GM10266 (cell line): ENCODE data around the gene PRKD3.

Source experiments
- DNase-seq: peaks from one replicate; pipeline ENCODE4 v3.0.0; 2012; ENCODE audit errors: extremely low spot score
- TF ChIP-seq, protein P1 (sequence below): IDR thresholded peaks from 2 replicates; pipeline ENCODE4 v1.5.1; 2012; ENCODE audit warnings: mild to moderate bottlenecking, low read depth; ENCODE audit not compliant: control insufficient read depth, insufficient read depth; ENCODE audit errors: missing control alignments

Gene PRKD3

DNA sequence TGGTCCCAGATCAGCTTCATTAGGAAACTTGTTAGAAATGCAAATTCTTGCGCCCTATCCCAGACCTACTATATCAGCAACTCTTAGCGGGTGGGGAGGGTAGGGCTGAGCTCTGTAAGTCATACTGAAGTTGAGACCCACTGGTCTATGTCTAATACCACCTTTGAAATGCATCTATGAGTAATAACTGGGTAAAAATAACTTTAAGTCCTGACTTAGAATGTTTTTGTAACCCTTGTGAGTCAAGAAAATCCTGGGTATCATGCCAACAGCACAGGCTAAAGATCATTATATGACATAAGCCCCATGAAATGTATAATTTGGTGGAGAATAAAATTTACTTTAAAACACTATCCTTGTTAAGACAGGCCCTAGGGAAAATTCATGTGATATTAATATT is 41.4 kb downstream of the PRKD3 start:
- no peak for DNase-seq
- TF ChIP-seq, protein P1, sequence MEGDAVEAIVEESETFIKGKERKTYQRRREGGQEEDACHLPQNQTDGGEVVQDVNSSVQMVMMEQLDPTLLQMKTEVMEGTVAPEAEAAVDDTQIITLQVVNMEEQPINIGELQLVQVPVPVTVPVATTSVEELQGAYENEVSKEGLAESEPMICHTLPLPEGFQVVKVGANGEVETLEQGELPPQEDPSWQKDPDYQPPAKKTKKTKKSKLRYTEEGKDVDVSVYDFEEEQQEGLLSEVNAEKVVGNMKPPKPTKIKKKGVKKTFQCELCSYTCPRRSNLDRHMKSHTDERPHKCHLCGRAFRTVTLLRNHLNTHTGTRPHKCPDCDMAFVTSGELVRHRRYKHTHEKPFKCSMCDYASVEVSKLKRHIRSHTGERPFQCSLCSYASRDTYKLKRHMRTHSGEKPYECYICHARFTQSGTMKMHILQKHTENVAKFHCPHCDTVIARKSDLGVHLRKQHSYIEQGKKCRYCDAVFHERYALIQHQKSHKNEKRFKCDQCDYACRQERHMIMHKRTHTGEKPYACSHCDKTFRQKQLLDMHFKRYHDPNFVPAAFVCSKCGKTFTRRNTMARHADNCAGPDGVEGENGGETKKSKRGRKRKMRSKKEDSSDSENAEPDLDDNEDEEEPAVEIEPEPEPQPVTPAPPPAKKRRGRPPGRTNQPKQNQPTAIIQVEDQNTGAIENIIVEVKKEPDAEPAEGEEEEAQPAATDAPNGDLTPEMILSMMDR = no peak

DNA sequence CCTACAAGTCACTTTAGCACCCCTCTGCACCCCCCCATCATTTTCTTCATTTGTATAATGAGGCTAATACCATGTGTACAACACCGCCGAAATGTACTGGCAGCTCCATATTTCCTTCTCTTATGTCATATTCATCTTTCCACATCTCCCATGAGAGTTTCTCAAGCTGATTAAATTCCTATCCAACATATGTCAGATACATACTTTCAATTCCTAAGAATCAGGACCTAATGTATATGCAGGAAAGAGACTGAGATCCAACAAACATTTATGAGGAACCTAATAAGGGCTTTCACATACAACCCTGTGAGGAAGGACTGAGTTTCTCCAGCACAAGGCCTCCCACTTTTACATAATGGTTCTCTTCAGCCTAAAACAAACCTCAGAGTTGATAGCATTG is 41.9 kb downstream of the PRKD3 start:
- no peak for DNase-seq

DNA sequence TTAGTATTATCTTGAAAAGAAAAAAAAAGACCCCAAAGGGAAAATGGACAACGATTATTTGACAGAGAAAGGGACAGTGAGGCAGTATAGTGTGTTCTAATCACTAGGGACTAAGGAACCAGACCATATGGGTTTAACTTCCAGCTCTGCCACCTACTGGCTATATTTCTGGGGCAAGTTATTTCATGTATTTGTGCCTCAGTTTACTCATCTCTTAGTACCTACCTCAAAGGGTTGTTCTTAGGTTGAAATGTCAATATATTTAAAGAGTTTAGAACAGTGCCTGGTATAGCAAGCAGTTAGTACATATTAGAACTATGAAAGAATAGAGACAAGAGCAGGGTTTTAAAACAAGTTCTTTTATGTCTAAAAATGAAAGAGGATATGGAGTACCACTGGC is 42.7 kb downstream of the PRKD3 start:
- TF ChIP-seq, protein P1 = no peak
- DNase-seq = no peak

More for the DNA sequence above, 41.9 kb downstream of the PRKD3 start:
- TF ChIP-seq, protein P1 = no peak

DNA sequence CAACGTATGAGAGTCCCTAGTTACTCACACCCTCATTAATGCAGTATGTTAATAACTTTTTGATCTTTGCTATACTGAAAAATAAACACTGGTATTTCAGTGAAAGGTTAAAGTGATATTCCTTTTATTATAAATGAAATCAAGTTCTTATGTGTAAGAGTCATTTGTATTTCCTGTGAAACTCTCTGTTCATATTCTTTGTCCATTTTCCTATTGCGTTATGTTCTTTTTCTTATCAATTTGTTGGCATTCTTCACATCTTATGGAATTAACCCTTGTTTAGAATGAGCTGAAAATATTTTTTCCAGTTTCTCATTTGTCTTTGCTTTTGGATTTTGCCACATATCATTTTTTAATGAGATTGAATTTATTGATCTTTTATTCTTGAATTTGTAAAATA is 48.3 kb downstream of the PRKD3 start:
- DNase-seq = no peak
- TF ChIP-seq, protein P1 = no peak
